Esophagus squamous epithelium (tissue), 5 donors: ENCODE measurements around the gene GGT5. TPM values are rescaled to one million over a fixed set of nuclear protein-coding genes. Genes with fewer than 3 reads are reported as not detected.
A peak's percentile ranks its signal among the peaks of the same experiment; 100 is the strongest.
"Not testable (repeated sequence)": the region's sequence is repeated elsewhere in the genome, so short reads cannot be mapped to it uniquely, and the experiment has no call there.

Experiments
- DNase-seq: peaks from one replicate; lab custom pipeline; 2025; lab: John Stamatoyannopoulos, UW
- H3K27ac ChIP-seq, 4 donors: fragments of 200-600 bp; sonication (generic); one replicate each; pipeline ENCODE4 v1.5.1; 2016 to 2019; ENCODE audit warnings: mild to moderate bottlenecking in 1 of 4
- H3K27me3 ChIP-seq, 4 donors: fragments of 200-600 bp; sonication (generic); 1 replicate in 3 of 4; 2 replicates in 1 of 4; pipeline versions ENCODE4 v1.5.1 to v1.6.0; 2017 to 2021; ENCODE audit warnings: antibody characterized with exemption in 1 of 4
- H3K36me3 ChIP-seq, 3 donors: fragments of 200-600 bp; sonication (generic); one replicate each; pipeline ENCODE4 v1.5.1; 2016 to 2019
- H3K4me1 ChIP-seq, 3 donors: fragments of 200-600 bp; sonication (generic); one replicate each; pipeline ENCODE4 v1.5.1; 2017 to 2019
- H3K4me3 ChIP-seq, 4 donors: fragments of 200-600 bp; sonication (generic); 1 replicate in 3 of 4; 2 replicates in 1 of 4; pipeline ENCODE4 v1.5.1; 2016 to 2019; ENCODE audit warnings: mild to moderate bottlenecking in 2 of 4, moderate library complexity in 1 of 4
- H3K9me3 ChIP-seq, 3 donors: fragments of 200-600 bp; sonication (generic); one replicate each; pipeline ENCODE4 v1.5.1; 2016 to 2019
- POLR2A ChIP-seq, 4 donors: fragments of 450-650 bp; IDR thresholded peaks; one replicate each; pipeline ENCODE4 v1.6.1; 2017; ENCODE audit warnings: antibody characterized with exemption in 4 of 4, mild to moderate bottlenecking in 4 of 4, moderate library complexity in 3 of 4
- WGBS, 2 donors: methylation state at CpG; one replicate each; pipeline ENCODE4 v1.1.5; 2018; 5-methylcytosine and 5-hydroxymethylcytosine counted together
- intact Hi-C: fragments of 100-400 bp; cut with DNase I; formaldehyde crosslinking; loops from one replicate; pipeline ENCODE4 v1.15.0; 2022
- total RNA-seq, 4 donors: library from RNA; depleted of rRNA; stranded (reverse); fragments of >200 nt; gene quantifications; one replicate each; pipeline ENCODE4 v1.1.0, GENCODE V29; 2016
- TF ChIP-seq, protein P1 (sequence below), 6 experiments: fragments of 450-650 bp in 4 of 6; fragments of 200-600 bp in 2 of 6; sonication (generic) in 2 of 6; IDR thresholded peaks; one replicate each; pipeline ENCODE4 v1.5.1; 2016 to 2019; ENCODE audit warnings: antibody characterized with exemption in 6 of 6, mild to moderate bottlenecking in 4 of 6, moderate library complexity in 4 of 6
- donor health status: DM: yes; HTN: yes; CAD: no.

GGT5 gene
- total RNA-seq, 4 donors from 2014 or later: 2.6 to 26.5 (median 7.1) TPM

DNA sequence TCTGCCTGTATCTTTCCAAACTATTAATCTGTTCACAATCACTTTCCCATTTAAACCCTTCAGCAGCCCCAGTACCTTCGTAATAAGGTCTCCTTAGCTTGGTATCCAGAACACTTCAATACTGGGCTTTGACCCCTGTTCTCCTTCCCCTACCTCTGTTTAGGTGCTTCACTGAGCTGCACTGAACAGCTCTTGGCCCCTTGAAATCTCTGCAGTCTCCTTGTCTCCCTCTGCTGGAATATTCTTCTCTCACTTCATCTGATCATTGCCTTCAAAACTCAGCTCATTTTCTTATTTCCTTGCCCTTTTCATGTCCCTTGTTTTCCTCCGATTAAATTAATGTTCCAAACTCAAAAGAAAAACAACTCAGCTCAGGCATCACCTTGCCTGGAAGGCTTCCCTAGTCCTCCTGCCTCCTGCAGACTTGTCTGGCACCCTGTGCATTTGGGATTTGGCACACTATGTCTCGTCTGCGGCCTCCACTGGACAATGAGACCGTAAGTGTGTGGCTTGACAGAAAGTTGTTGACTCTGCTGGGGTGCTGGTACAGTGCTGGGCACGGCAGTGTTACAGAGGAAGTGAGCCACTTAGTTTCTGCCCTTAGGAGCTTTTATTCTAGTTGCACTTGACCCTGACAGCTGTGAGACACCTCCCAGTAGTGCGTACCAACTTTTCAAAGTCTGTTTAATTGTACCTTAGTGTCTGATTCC is 30.0 kb upstream of the GGT5 start:
- DNase-seq, H3K4me3 ChIP-seq, H3K9me3 ChIP-seq, intact Hi-C loops, H3K36me3 ChIP-seq, H3K27me3 ChIP-seq: not testable (repeated sequence)
- WGBS, 2 donors: 40 to 51% methylated on average over 2 to 4 of the region's 7 CpGs
- TF ChIP-seq, protein P1, sequence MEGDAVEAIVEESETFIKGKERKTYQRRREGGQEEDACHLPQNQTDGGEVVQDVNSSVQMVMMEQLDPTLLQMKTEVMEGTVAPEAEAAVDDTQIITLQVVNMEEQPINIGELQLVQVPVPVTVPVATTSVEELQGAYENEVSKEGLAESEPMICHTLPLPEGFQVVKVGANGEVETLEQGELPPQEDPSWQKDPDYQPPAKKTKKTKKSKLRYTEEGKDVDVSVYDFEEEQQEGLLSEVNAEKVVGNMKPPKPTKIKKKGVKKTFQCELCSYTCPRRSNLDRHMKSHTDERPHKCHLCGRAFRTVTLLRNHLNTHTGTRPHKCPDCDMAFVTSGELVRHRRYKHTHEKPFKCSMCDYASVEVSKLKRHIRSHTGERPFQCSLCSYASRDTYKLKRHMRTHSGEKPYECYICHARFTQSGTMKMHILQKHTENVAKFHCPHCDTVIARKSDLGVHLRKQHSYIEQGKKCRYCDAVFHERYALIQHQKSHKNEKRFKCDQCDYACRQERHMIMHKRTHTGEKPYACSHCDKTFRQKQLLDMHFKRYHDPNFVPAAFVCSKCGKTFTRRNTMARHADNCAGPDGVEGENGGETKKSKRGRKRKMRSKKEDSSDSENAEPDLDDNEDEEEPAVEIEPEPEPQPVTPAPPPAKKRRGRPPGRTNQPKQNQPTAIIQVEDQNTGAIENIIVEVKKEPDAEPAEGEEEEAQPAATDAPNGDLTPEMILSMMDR (IDR thresholded peaks at IDR 0.05): peak in 1 of 6 experiments; percentile 22
- Histone ChIP-seq H3K4me1 (peaks cover 27 to 68% (median 36%) of the 10 kb centered on the region in 3 donors), H3K27ac (peak overlapping the region; percentile 19 to 64 (median 58))

DNA sequence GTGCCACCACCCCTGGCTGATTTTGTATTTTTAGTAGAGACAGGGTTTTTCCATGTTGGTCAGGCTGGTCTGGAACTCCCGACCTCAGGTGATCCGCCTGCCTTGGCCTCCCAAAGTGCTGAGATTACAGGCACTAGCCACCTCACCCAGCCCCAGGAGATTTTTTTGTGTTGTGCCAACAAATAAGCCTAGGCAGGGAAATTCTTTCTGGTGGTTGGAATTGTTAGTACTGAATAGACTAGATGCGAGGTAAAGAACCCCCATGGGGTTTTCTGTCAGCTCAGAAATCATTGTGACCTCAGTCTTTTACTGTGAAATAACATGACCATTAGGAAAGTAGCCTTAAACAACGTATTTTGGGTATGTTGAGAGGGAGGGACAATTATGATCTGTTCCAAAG is 29.0 kb upstream of the GGT5 start:
- DNase-seq, intact Hi-C loops: not testable (repeated sequence)
- 33 to 41% methylated on average over 2 to 4 of the region's 4 CpGs for WGBS, 2 donors

DNA sequence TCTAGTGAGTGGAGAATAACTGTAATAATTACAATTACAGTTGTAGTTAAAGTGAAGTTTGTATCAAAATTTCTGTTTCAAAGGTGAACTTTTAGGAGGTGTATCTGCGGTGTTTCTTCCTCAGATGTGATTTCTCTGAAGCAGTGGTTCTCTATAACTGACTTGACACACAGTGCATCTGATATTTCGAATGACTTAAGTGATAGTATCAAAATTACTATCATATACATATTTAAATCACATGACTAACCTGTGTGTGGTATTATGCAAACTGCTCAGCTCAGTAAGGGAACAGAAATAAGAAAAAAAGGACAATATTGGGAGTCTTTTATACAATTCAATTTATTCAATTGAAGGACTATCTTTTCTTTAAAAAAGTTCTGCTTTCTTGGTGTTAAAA is 28.1 kb upstream of the GGT5 start:
- H3K36me3 ChIP-seq, H3K9me3 ChIP-seq, DNase-seq, H3K27ac ChIP-seq, H3K4me3 ChIP-seq, intact Hi-C loops, H3K27me3 ChIP-seq: not testable (repeated sequence)
- 70 to 92% methylated on average over 2 of the region's 2 CpGs for WGBS, 2 donors
- peaks cover 20 to 58% (median 25%) of the 10 kb centered on the region in 3 donors for H3K4me1 ChIP-seq

More for the DNA sequence above, 29.0 kb upstream of the GGT5 start:
- H3K4me3 ChIP-seq, H3K36me3 ChIP-seq, H3K9me3 ChIP-seq, H3K27me3 ChIP-seq: not testable (repeated sequence)
- peaks cover 20 to 62% (median 29%) of the 10 kb centered on the region in 3 donors for H3K4me1 ChIP-seq
- peak overlapping the region in 2 of 4 donors; percentile 58 to 64 for H3K27ac ChIP-seq

DNA sequence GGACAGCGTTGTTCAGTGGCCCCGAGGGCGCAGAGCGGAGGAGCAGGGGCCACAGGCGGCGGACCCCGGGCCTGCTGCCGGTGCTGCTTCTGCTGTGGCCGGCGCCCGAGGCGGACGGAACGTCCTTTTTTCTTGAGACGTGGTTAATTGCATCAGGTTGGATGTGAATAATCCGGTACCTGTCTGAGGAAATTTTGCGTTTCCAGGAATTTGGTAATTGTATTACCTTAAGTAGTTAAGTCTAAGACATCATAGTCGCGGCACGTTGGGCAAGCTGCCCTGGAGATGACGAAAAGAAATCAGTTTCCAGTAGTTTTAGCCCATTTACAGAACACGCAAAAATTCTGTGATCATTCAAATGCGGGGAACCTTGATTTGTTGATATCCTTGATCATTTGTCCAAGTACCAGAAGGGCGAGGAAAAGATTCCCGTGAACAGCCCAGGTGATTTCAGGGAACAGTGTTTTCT is 26.5 kb upstream of the GGT5 start:
- Histone ChIP-seq H3K9me3 (no peaks in the 10 kb centered on the region), H3K4me1 (peaks cover 20 to 58% (median 25%) of the 10 kb centered on the region in 3 donors), H3K27me3 (no peaks in the 10 kb centered on the region), H3K4me3 (peak overlapping the region; percentile 77 to 88 (median 82)), H3K27ac (peak overlapping the region; percentile 94 to 98 (median 95)), H3K36me3 (no peaks in the 10 kb centered on the region)
- intact Hi-C loops: no loop called here
- TF ChIP-seq, protein P1 (IDR thresholded peaks at IDR 0.05): no peak
- no peak for TF ChIP-seq POLR2A (IDR thresholded peaks at IDR 0.05)
- 1 to 2% methylated on average over 5 to 9 of the region's 25 CpGs for WGBS, 2 donors
- DNase-seq: no peak

DNA sequence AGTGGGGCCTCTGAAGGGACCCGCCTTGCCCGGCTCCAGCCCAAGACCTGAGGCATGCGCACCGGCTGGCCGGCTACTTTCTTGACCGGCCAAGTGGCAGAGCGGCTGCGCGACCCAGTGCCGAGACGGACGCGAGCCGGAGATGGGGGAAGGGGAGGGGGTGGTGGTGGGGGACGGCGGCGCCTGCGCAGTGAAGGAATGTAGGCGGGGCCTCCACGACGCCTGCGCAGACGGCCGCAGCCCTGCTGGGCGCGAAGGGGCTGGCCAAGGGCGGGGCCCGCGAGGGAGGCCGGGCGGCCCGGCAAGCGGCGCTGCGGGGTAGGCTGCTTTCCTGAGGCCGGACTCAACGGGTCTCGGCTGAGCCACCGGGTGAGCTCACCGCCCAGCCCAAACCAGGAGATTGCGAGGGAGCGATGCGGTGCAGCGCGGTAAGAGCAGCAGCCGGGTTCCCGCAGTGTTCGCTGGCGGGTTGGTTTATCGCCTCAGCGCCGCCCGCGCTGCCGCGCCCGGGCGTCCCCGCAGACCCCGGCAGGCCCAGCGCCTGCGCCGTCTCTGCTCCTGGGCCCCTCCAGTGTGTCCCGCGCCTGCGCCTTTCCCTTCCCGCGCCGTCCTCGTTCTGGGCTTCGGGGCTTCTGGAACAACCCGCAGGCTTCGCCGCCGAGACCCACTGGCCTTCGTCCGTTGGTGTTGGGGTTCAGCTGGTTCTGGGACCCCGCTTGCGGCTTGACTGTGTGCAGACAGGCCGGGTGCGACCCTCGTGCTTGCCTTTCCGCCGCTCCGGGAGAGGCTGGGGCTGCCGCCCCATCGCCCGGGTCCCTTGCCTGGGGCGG is 25.9 kb upstream of the GGT5 start, which contains the start of gene SPECC1L:
Gene SPECC1L, plus strand, starts transcription at position 276 of the 830 bp plus-strand sequence. CDS start 31,401 bp downstream, outside the sequence.
- Histone ChIP-seq H3K27me3 (no peaks in the 10 kb centered on the region), H3K36me3 (no peaks in the 10 kb centered on the region), H3K27ac (peak within 1 kb of the TSS; percentile 94 to 98 (median 95)), H3K4me3 (peak within 1 kb of the TSS; percentile 77 to 88 (median 82)), H3K4me1 (peaks cover 20 to 54% (median 25%) of the 10 kb centered on the region in 3 donors), H3K9me3 (no peaks in the 10 kb centered on the region)
- DNase-seq: peak; percentile 59
- intact Hi-C loops: no loop called here
- peak in 3 of 4 donors; percentile 82 to 97 (median 89) for TF ChIP-seq POLR2A (IDR thresholded peaks at IDR 0.05)
- TF ChIP-seq, protein P1 (IDR thresholded peaks at IDR 0.05): peak in 4 of 6 experiments; percentile 31 to 36 (median 32)
- WGBS, 2 donors: 0% methylated on average over 19 of the region's 89 CpGs; no CpG with 5 or more reads in 1 of the 2 donors

DNA sequence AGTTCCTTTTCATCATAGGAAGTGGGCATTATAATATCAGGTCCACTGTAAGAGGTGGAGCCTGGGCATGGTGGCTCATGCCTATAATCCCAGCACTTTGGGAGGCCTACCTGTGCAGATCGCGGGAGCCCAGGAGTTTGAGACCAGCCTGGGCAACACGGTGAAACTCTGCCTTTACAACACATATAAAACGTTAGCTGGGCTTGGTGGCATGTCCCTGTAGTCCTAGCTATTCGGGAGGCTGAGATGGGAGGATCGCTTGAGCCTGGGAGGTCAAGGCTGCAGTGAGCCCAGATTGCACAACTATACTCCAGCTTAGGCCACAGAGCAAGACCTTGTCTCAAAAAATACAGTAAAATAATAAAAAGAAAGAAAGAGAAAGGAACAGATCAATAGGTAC is 21.6 kb upstream of the GGT5 start:
- DNase-seq, H3K36me3 ChIP-seq, H3K4me3 ChIP-seq, intact Hi-C loops, H3K9me3 ChIP-seq, H3K27me3 ChIP-seq, H3K27ac ChIP-seq: not testable (repeated sequence)
- peaks cover 0 to 17% (median 0%) of the 10 kb centered on the region in 3 donors for H3K4me1 ChIP-seq
- 78 to 90% methylated on average over 6 of the region's 6 CpGs for WGBS, 2 donors
